OCI-LY1 (cell line): ENCODE measurements around the gene STK4.

Source experiments
- EZH2 ChIP-seq: fragments of 200-600 bp; sonication (generic), shearing (Covaris generic); IDR thresholded peaks from 2 replicates; pipeline ENCODE4 v1.8.0; 2017; ENCODE audit warnings: borderline replicate concordance, mixed run types, mild to moderate bottlenecking, antibody characterized with exemption, low read length, moderate library complexity, mixed read lengths
- TF ChIP-seq, protein P1 (sequence below): fragments of 200-600 bp; sonication (generic), shearing (Covaris generic); IDR thresholded peaks from 2 replicates; pipeline ENCODE4 v1.5.1; 2017; ENCODE audit warnings: mild to moderate bottlenecking, antibody characterized with exemption, low read length, moderate library complexity, mixed read lengths

GRCh38 chr20:44976698-44977097, 10.4 kb downstream of the STK4 start:
- TF ChIP-seq, protein P1, sequence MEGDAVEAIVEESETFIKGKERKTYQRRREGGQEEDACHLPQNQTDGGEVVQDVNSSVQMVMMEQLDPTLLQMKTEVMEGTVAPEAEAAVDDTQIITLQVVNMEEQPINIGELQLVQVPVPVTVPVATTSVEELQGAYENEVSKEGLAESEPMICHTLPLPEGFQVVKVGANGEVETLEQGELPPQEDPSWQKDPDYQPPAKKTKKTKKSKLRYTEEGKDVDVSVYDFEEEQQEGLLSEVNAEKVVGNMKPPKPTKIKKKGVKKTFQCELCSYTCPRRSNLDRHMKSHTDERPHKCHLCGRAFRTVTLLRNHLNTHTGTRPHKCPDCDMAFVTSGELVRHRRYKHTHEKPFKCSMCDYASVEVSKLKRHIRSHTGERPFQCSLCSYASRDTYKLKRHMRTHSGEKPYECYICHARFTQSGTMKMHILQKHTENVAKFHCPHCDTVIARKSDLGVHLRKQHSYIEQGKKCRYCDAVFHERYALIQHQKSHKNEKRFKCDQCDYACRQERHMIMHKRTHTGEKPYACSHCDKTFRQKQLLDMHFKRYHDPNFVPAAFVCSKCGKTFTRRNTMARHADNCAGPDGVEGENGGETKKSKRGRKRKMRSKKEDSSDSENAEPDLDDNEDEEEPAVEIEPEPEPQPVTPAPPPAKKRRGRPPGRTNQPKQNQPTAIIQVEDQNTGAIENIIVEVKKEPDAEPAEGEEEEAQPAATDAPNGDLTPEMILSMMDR = no peak
- TF ChIP-seq EZH2 = no peak
